HCT116 (cell line): ENCODE results near the gene DDX27. TPM values are rescaled to one million over a fixed set of nuclear protein-coding genes. Genes with fewer than 3 reads are reported as not detected.
A peak's percentile ranks its signal among the peaks of the same experiment; 100 is the strongest.

Source experiments
- ATAC-seq: fragments of 200-7000 bp; cut with Tn5 transposase; 2 replicates; pipeline ENCODE4 v1.9.1; 2020; ENCODE audit warnings: mild to moderate bottlenecking, moderate library complexity
- BruUV-seq: library from RNA; stranded (reverse); fragments of 400-500 nt; replicated peaks from 2 replicates; lab custom pipeline; 2021; lab: Mats Ljungman, UMichigan
- CTCF ChIA-PET: fragments of 300-600 bp; sonication (Branson Sonifier 250); formaldehyde crosslinking; loops from one replicate; lab custom pipeline; 2021; ENCODE audit warnings: antibody characterized with exemption; lab: Charles Lee
- POLR2A ChIA-PET: fragments of 300-600, 350-600 bp; sonication (Branson Sonifier 250); formaldehyde crosslinking; loops from one replicate; lab custom pipeline; 2021; ENCODE audit warnings: antibody characterized with exemption; lab: Charles Lee
- RAD21 ChIA-PET, 2 experiments: fragments of 300-600 bp; sonication (Branson Sonifier 250); formaldehyde crosslinking; loops; one replicate each; lab custom pipeline; 2023; ENCODE audit warnings: low total read pairs in 2 of 2; ENCODE audit not compliant: uncharacterized antibody in 2 of 2, unreplicated experiment in 2 of 2, low non-redundant PET in 1 of 2; lab: Charles Lee
- DNase-seq: peaks from one replicate; pipeline ENCODE4 v3.0.0-alpha.2; 2010; ENCODE audit warnings: low read depth, low spot score
- H2AFZ ChIP-seq: fragments of 200-600 bp; shearing (Covaris generic), sonication (generic); 2 replicates; pipeline ENCODE4 v1.6.1; 2017; ENCODE audit warnings: low read depth, mixed run types, mixed read lengths, antibody characterized with exemption, low read length; ENCODE audit not compliant: poor library complexity, severe bottlenecking
- H3K27ac ChIP-seq: 2 replicates; pipeline ENCODE4 v1.5.1; 2012; ENCODE audit warnings: low read depth, low read length
- H3K27me3 ChIP-seq: fragments of 200-600 bp; sonication (generic); 2 replicates; pipeline ENCODE4 v1.6.1; 2016; ENCODE audit warnings: mixed run types, low read length, mixed read lengths; ENCODE audit not compliant: insufficient read depth
- H3K36me3 ChIP-seq, 2 experiments: fragments of 200-500 bp in 1 of 2; fragments of 200-600 bp in 1 of 2; sonication (Bioruptor generic) in 1 of 2; sonication (generic) in 1 of 2; 2 replicates each; pipeline versions ENCODE4 v1.5.1 to v1.6.1; 2014 to 2016; ENCODE audit warnings: low read length in 2 of 2, inconsistent platforms in 1 of 2, mixed read lengths in 1 of 2, mixed run types in 1 of 2; ENCODE audit not compliant: insufficient read depth in 2 of 2, control insufficient read depth in 1 of 2
- H3K4me1 ChIP-seq, 2 experiments: fragments of 200-600 bp in 1 of 2; sonication (generic) in 1 of 2; 2 replicates each; pipeline versions ENCODE4 v1.5.1 to v1.6.1; 2012 to 2017; ENCODE audit warnings: low read length in 2 of 2, inconsistent platforms in 1 of 2, mild to moderate bottlenecking in 1 of 2, mixed read lengths in 1 of 2, mixed run types in 1 of 2, moderate library complexity in 1 of 2; ENCODE audit not compliant: insufficient read depth in 2 of 2, control insufficient read depth in 1 of 2
- H3K4me2 ChIP-seq: fragments of 200-600 bp; sonication (generic); 2 replicates; pipeline ENCODE4 v1.6.1; 2017; ENCODE audit warnings: mixed run types, low read length, mixed read lengths
- H3K4me3 ChIP-seq, 2 experiments: fragments of 200-600 bp in 1 of 2; sonication (generic) in 1 of 2; replicated peaks in 1 of 2; 2 replicates each; pipeline ENCODE4 v1.5.1; 2011 to 2016; ENCODE audit warnings: low read length in 2 of 2, control low read depth in 1 of 2, low read depth in 1 of 2, mild to moderate bottlenecking in 1 of 2, mixed read lengths in 1 of 2, mixed run types in 1 of 2
- H3K79me2 ChIP-seq: fragments of 200-600 bp; sonication (generic); 2 replicates; pipeline ENCODE4 v1.6.1; 2017; ENCODE audit warnings: mild to moderate bottlenecking, mixed run types, low read length, moderate library complexity, mixed read lengths; ENCODE audit not compliant: insufficient read depth
- H3K9ac ChIP-seq: fragments of 200-600 bp; sonication (generic); 2 replicates; pipeline ENCODE4 v1.6.1; 2016; ENCODE audit warnings: low read length, mixed read lengths
- H3K9me2 ChIP-seq: fragments of 200-600 bp; sonication (generic), shearing (Covaris generic); 2 replicates; pipeline ENCODE4 v1.6.1; 2017; ENCODE audit warnings: mixed run types, mild to moderate bottlenecking, moderate library complexity; ENCODE audit not compliant: insufficient read depth
- H3K9me3 ChIP-seq, 2 experiments: fragments of 200-500 bp in 1 of 2; fragments of 200-600 bp in 1 of 2; sonication (Bioruptor generic) in 1 of 2; sonication (generic) in 1 of 2; 2 replicates each; pipeline ENCODE4 v1.6.1; 2014 to 2017; ENCODE audit warnings: low read length in 2 of 2, mixed read lengths in 2 of 2, inconsistent platforms in 1 of 2, low read depth in 1 of 2, mild to moderate bottlenecking in 1 of 2, mixed run types in 1 of 2, moderate library complexity in 1 of 2; ENCODE audit not compliant: control insufficient read depth in 1 of 2, insufficient read depth in 1 of 2
- H4K20me1 ChIP-seq: fragments of 200-600 bp; sonication (generic), shearing (Covaris generic); 2 replicates; pipeline ENCODE4 v1.6.1; 2017; ENCODE audit warnings: mixed run types, mild to moderate bottlenecking, moderate library complexity; ENCODE audit not compliant: insufficient read depth
- ATF3 ChIP-seq: IDR thresholded peaks from 2 replicates; pipeline ENCODE4 v1.6.1; 2012
- CBX3 ChIP-seq: IDR thresholded peaks from 2 replicates; pipeline ENCODE4 v1.6.1; 2012; ENCODE audit warnings: low read depth
- CTCF ChIP-seq, 3 experiments: fragments of 200-600 bp in 1 of 3; sonication (generic) in 1 of 3; IDR thresholded peaks in 2 of 3; conservative IDR thresholded peaks in 1 of 3; 2 replicates each; pipeline ENCODE4 v1.5.1; 2012 to 2017; ENCODE audit warnings: low read depth in 2 of 3, low read length in 2 of 3, antibody characterized with exemption in 1 of 3, borderline replicate concordance in 1 of 3, control low read depth in 1 of 3, mild to moderate bottlenecking in 1 of 3, mixed read lengths in 1 of 3, mixed run types in 1 of 3, moderate library complexity in 1 of 3; ENCODE audit not compliant: insufficient read depth in 1 of 3
- ELF1 ChIP-seq: IDR thresholded peaks from 2 replicates; pipeline ENCODE4 v1.6.1; 2012; ENCODE audit warnings: low read depth, borderline replicate concordance
- EZH2phosphoT487 ChIP-seq: fragments of 200-600 bp; IDR thresholded peaks from 2 replicates; pipeline ENCODE4 v1.6.1; 2018; ENCODE audit warnings: antibody characterized with exemption, borderline replicate concordance
- POLR2AphosphoS5 ChIP-seq: IDR thresholded peaks from 2 replicates; pipeline ENCODE4 v1.6.1; 2011; ENCODE audit warnings: mild to moderate bottlenecking, low read depth, low read length, moderate library complexity
- REST ChIP-seq: IDR thresholded peaks from 2 replicates; pipeline ENCODE4 v1.6.1; 2012; ENCODE audit warnings: low read depth
- SP1 ChIP-seq: IDR thresholded peaks from 2 replicates; pipeline ENCODE4 v1.6.1; 2012; ENCODE audit warnings: low read depth
- YY1 ChIP-seq: IDR thresholded peaks from 2 replicates; pipeline ENCODE4 v1.6.1; 2011; ENCODE audit warnings: low read length, low read depth, moderate library complexity, mild to moderate bottlenecking; ENCODE audit not compliant: insufficient replicate concordance; ENCODE audit errors: extremely low read depth
- intact Hi-C: fragments of 100-400 bp; cut with micrococcal nuclease; formaldehyde crosslinking; loops from 2 replicates; pipeline ENCODE4 v1.10.0; 2022
- total RNA-seq: library from RNA; stranded (reverse); gene quantifications from one replicate; pipeline ENCODE4 v1.2.1, GENCODE V29; 2021; ENCODE audit not compliant: unreplicated experiment

DDX27 gene
- total RNA-seq, 1 experiment from 2014 or later, result 32.1 TPM

GRCh38 chr20:49219091-49219923 is at the start of gene DDX27 (continued):
- peak; percentile 74 for TF ChIP-seq ELF1
- TF ChIP-seq CTCF (IDR thresholded peaks at IDR 0.05 in 2 of 3, conservative IDR thresholded peaks at IDR 0.05 in 1 of 3; ENCODE audit: borderline replicate concordance in 1 of 3, insufficient read depth in 1 of 3, low read depth in 2 of 3, low read length in 2 of 3), result no peak
- no peak for TF ChIP-seq EZH2phosphoT487

GRCh38 chr20:49169547-49169946 is 49.7 kb upstream of the DDX27 start:
- POLR2A ChIA-PET, result no interaction called here
- Histone ChIP-seq H3K9me2 (no peaks in the 10 kb centered on the region), H2AFZ (no peak overlapping the region), H3K4me3 (no peak overlapping the region), H3K9me3 (no peaks in the 10 kb centered on the region), H3K4me1 (no peaks in the 10 kb centered on the region), H3K27me3 (no peaks in the 10 kb centered on the region), H3K36me3 (peaks cover 8 to 14% of the 10 kb centered on the region in 2 experiments; a peak in 3 of 4 replicates), H3K79me2 (peaks cover 94% of the 10 kb centered on the region), H3K9ac (no peak overlapping the region), H3K27ac (no peak overlapping the region), H4K20me1 (peaks cover 14% of the 10 kb centered on the region; the same call in 1 of the 2 replicates), H3K4me2 (no peak overlapping the region)
- BruUV-seq, result no TSS peak
- CTCF ChIA-PET, result no interaction called here
- RAD21 ChIA-PET, result no interaction called here
- ATAC-seq (no peak), DNase-seq (no peak)
- TF ChIP-seq ATF3 (no peak), REST (no peak), CBX3 (no peak), SP1 (no peak), CTCF (IDR thresholded peaks at IDR 0.05 in 2 of 3, conservative IDR thresholded peaks at IDR 0.05 in 1 of 3; ENCODE audit: borderline replicate concordance in 1 of 3, insufficient read depth in 1 of 3, low read depth in 2 of 3, low read length in 2 of 3) (no peak), POLR2AphosphoS5 (no peak), EZH2phosphoT487 (no peak), YY1 (no peak)
- intact Hi-C loops, result no loop called here
